Muscle layer of colon (tissue), 2 donors: ENCODE measurements around the gene ZBTB1.

Source experiments
- H3K27ac ChIP-seq: one replicate; pipeline ENCODE4 v1.7.0; 2013; ENCODE audit warnings: low read depth, mild to moderate bottlenecking, low read length, moderate library complexity
- H3K27me3 ChIP-seq, 2 donors: one replicate each; pipeline ENCODE4 v1.7.0; 2013; ENCODE audit warnings: low read length in 2 of 2, mild to moderate bottlenecking in 2 of 2; ENCODE audit not compliant: insufficient read depth in 2 of 2, control insufficient read depth in 1 of 2
- H3K36me3 ChIP-seq: one replicate; pipeline ENCODE4 v1.7.0; 2013; ENCODE audit warnings: mild to moderate bottlenecking, low read length; ENCODE audit not compliant: insufficient read depth
- H3K4me1 ChIP-seq: one replicate; pipeline ENCODE4 v1.7.0; 2013; ENCODE audit warnings: mild to moderate bottlenecking, low read length; ENCODE audit not compliant: insufficient read depth
- H3K4me3 ChIP-seq, 2 donors: one replicate each; pipeline ENCODE4 v1.7.0; 2013; ENCODE audit warnings: low read length in 2 of 2, low read depth in 1 of 2, mild to moderate bottlenecking in 1 of 2, moderate library complexity in 1 of 2
- H3K9ac ChIP-seq: one replicate; pipeline ENCODE4 v1.7.0; 2013; ENCODE audit warnings: low read length
- H3K9me3 ChIP-seq: one replicate; pipeline ENCODE4 v1.7.0; 2013; ENCODE audit warnings: mild to moderate bottlenecking, low read length
- donor health status: abdominal sarcoma.
- donor health status: Adenocarcinoma of cecum.

The ZBTB1 gene

DNA sequence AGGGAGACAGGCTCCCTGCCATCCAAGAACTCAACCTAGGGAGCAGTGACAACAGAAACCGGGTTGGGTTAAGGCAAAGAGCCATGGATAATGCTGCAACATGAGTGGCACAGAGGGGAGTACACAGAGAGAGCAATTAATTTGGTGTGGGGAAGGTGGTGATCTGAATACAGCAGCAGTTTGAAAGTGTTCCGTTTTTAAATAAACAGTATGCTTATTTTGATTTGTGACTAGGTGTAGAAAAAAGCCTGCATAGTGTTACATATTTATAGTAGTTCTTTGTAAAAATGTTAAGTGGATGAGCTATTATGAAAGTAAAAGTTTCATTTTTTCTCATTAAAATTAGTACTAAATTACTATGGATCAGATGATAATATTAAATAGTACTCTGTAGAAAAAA is 30.5 kb upstream of the ZBTB1 start:
- Histone ChIP-seq H3K36me3 (no peaks in the 10 kb centered on the region), H3K9ac (no peak overlapping the region), H3K4me1 (no peaks in the 10 kb centered on the region), H3K27me3 (no peaks in the 10 kb centered on the region), H3K4me3 (no peak overlapping the region), H3K9me3 (no peaks in the 10 kb centered on the region), H3K27ac (no peak overlapping the region)

- Histone ChIP-seq H3K4me3 (no peak overlapping the region), H3K9me3 (no peaks in the 10 kb centered on the region), H3K27me3 (no peaks in the 10 kb centered on the region), H3K36me3 (no peaks in the 10 kb centered on the region), H3K27ac (no peak overlapping the region), H3K9ac (no peak overlapping the region), H3K4me1 (no peaks in the 10 kb centered on the region)
Observed at GRCh38 chr14:64474698-64475097, 29.9 kb upstream of the ZBTB1 start.

- Histone ChIP-seq H3K36me3 (no peaks in the 10 kb centered on the region), H3K4me1 (no peaks in the 10 kb centered on the region), H3K4me3 (no peak overlapping the region), H3K9me3 (no peaks in the 10 kb centered on the region), H3K27me3 (no peaks in the 10 kb centered on the region), H3K27ac (no peak overlapping the region), H3K9ac (no peak overlapping the region)
Observed at GRCh38 chr14:64475585-64476273, 28.8 kb upstream of the ZBTB1 start.

DNA sequence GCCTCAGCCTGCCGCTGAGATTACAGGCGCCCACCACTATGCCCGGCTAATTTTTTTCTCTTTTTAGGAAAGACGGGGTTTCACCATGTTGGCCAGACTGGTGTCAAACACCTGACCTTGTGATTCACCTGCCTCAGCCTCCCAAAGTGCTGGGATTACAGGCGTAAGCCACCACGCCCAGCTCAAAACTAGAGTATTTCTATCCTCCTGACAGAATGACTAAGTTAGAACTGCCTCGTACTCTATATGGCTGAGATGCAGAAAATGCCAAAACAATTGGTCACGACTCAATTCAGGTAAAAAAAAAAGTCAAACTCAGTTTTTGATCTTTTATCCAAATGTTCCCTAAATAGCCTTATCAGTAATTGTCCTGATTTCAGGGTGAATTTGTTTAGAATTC is 28.1 kb upstream of the ZBTB1 start:
- Histone ChIP-seq H3K36me3 (no peaks in the 10 kb centered on the region), H3K9me3 (no peaks in the 10 kb centered on the region), H3K4me3 (no peak overlapping the region), H3K27me3 (no peaks in the 10 kb centered on the region), H3K4me1 (no peaks in the 10 kb centered on the region), H3K27ac (no peak overlapping the region), H3K9ac (no peak overlapping the region)

DNA sequence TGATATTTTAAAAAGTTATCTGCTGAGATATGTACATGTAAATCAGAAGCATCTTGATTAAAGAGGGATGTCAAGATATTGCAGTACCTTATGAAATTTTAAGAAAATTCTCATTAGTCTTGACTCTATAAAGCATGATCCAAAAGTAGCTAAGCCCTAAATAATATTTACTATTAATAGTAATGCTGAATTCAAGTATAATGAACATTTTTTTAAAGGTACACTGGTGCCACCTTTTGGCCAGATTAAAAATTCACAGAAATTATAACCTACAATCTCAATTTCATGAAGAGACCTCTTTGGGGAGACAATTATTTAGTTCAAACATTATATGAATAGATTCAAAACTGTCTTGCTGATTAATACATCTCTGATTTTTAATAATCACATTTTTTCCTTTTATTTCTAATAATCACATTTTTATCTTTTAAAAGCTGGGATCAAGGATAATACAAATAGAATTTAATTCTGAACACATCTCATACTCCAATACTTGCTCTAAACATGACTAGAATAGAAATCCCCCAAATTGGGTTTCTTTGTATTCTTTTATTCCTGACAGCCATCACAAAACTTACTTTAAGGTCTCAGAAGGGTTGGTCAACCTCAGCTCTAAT is 25.8 kb upstream of the ZBTB1 start:
- no peaks in the 10 kb centered on the region for H3K36me3 ChIP-seq
- no peak overlapping the region for H3K4me3 ChIP-seq
- no peaks in the 10 kb centered on the region for H3K9me3 ChIP-seq
- H3K9ac ChIP-seq = no peak overlapping the region
- no peaks in the 10 kb centered on the region for H3K27me3 ChIP-seq
- H3K4me1 ChIP-seq = no peaks in the 10 kb centered on the region
- no peak overlapping the region for H3K27ac ChIP-seq

DNA sequence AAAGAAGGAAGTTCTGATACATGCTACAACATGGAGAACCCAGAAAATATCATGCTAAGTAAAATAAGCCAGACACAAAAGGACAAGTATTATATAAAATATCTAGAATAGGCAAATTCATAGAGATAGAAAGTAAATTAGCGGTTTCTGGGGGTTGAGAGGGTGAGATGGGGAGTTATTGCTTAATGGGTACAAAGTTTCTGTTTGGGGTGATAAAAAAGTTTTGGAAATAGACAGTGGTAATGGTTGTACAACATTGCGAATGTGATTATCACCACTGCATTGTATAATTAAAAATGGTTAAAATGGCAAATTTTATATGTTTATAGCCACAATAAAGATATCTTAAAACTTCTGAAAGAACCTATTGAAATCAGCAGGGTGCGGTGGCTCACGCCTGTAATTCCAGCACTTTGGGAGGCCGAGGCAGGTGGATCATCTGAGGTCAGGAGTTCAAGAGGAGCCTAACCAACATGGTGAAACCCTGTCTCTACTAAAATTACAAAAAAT is 15.9 kb upstream of the ZBTB1 start:
- Histone ChIP-seq H3K36me3 (peaks cover 34% of the 10 kb centered on the region), H3K27ac (no peak overlapping the region), H3K4me3 (no peak overlapping the region), H3K4me1 (no peaks in the 10 kb centered on the region), H3K9me3 (no peaks in the 10 kb centered on the region), H3K9ac (no peak overlapping the region), H3K27me3 (no peaks in the 10 kb centered on the region)

DNA sequence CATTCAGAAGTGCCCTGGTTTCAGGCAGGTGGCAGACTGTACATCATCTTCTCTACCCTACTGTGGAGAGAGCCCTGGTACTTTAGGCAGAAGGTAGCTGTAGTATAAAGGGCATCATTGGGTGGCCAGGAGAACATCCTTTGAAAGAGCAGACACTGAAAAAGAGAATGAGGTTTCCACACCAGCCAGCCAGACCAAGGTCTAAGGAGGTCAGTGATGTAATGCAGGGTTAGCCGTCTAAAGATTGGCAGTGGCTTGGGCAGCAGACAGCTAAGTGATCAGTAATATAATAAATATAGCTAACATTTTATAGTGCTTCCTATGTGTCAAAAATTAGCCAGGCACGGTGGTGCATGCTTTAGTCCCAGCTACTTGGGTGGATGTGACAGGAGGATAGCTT is 12.9 kb upstream of the ZBTB1 start:
- no peaks in the 10 kb centered on the region for H3K4me1 ChIP-seq
- no peak overlapping the region for H3K9ac ChIP-seq
- no peaks in the 10 kb centered on the region for H3K9me3 ChIP-seq
- H3K27me3 ChIP-seq = no peaks in the 10 kb centered on the region
- no peak overlapping the region for H3K27ac ChIP-seq
- no peak overlapping the region for H3K4me3 ChIP-seq
- peaks cover 28% of the 10 kb centered on the region for H3K36me3 ChIP-seq

- Histone ChIP-seq H3K4me3 (no peak overlapping the region), H3K36me3 (peaks cover 13% of the 10 kb centered on the region), H3K27ac (no peak overlapping the region), H3K4me1 (no peaks in the 10 kb centered on the region), H3K27me3 (no peaks in the 10 kb centered on the region), H3K9ac (no peak overlapping the region), H3K9me3 (no peaks in the 10 kb centered on the region)
Observed at GRCh38 chr14:64493455-64493854, 11.1 kb upstream of the ZBTB1 start.

- H3K9ac ChIP-seq = no peak overlapping the region
- H3K4me1 ChIP-seq = peaks cover 5% of the 10 kb centered on the region
- H3K36me3 ChIP-seq = peaks cover 10% of the 10 kb centered on the region
- no peak overlapping the region for H3K27ac ChIP-seq
- H3K9me3 ChIP-seq = no peaks in the 10 kb centered on the region
- no peak overlapping the region for H3K4me3 ChIP-seq
- no peaks in the 10 kb centered on the region for H3K27me3 ChIP-seq
Observed at GRCh38 chr14:64495252-64495651, 9.3 kb upstream of the ZBTB1 start.

GRCh38 chr14:64496764-64497163 is 7.8 kb upstream of the ZBTB1 start:
- Histone ChIP-seq H3K4me1 (peaks cover 16% of the 10 kb centered on the region), H3K4me3 (no peak overlapping the region), H3K36me3 (peaks cover 5% of the 10 kb centered on the region), H3K27me3 (no peaks in the 10 kb centered on the region), H3K9ac (no peak overlapping the region), H3K27ac (no peak overlapping the region), H3K9me3 (no peaks in the 10 kb centered on the region)

DNA sequence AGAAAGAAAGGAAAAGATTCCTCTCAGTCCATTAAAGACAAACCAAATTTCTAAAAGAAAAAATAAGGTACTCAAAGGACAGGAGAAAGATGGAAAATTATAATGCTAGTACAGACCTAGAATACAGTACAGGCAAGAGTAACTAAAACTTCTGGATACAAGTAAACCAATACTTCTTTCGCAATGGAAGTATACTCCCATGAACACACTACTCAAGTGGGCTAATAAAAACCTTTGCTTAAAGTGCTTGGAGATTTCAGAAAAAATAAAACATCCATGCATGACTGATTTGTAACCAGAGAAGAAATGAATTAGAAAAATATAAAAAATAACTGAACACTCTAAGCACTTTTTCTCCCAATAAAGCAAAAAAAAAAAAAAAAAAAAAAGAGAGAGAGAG is 4.5 kb upstream of the ZBTB1 start:
- Histone ChIP-seq H3K27me3 (no peaks in the 10 kb centered on the region), H3K4me3 (no peak overlapping the region), H3K36me3 (peaks cover 4% of the 10 kb centered on the region), H3K27ac (no peak overlapping the region), H3K9me3 (no peaks in the 10 kb centered on the region), H3K9ac (no peak overlapping the region), H3K4me1 (peaks cover 27% of the 10 kb centered on the region)
